HG03064 (cell line): ENCODE measurements around the gene STAC3.

Experiments used
- ATAC-seq: cut with Tn5 transposase; IDR thresholded peaks from one replicate; pipeline ENCODE4 v1.9.1; 2021; ENCODE audit warnings: low read depth; ENCODE audit not compliant: unreplicated experiment

Gene STAC3

GRCh38 chr12:57255916-57256315 is 4.9 kb upstream of the STAC3 start:
- ATAC-seq: no peak

GRCh38 chr12:57254506-57255280 is 3.7 kb upstream of the STAC3 start:
- no peak for ATAC-seq

GRCh38 chr12:57250541-57250940 is 446 bp downstream of the STAC3 start:
- ATAC-seq: no peak

DNA sequence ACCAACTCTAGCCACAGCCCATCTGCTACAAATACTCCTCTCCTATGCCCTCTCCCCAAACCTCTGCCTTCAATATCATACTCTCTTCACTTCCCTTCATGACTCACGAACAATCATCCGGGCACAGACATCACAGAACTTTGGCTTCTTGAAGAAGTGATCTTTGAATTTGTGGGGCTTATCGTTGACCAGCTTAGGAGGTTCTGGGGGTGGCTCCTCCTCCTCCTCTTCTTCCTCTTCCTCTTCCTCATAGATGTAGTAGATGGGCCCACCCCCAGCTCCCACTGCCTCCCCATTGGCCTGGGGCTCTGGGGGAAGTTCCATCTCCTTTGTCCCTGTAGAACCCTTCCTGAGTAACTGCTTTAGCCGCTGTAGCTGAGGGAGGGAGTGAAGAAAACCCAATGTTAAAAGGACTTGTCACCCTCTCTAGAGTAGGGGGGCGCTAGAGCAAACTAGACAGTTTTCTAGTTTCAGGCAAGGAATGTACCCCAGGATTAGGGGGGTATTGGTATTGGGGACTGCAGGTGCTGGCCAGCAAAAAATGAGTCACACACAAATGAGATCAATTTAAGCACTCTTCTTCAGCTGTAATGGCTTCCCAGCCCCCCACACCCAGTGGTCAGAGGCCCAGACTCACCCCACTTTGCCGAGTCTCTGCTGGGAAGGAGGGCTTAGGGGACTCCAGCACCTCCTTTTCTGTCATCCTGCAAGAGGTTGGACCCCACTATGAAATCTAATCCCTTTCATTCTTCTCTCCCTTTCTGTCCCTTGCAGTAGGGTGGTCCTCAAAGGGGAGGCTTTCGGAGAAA is 1.8 kb downstream of the STAC3 start:
- no peak for ATAC-seq

DNA sequence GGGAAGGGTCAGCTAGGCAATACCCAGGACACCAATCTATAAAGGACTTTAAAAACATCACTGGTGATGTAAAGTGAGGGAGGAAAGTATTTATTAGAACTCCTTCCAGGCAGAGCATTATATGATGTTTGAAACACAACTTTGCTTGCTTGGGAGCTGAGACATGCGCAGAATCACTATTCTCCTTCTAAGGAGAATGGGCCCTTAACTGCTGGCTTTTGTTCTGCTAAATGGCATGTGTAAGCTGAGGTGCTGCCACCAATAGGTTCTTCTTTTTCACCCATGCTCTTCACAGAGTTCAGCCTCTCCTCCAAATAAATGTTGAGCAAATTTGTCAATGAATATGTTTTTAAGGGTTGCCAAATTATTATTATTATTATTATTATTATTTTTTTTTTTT is 3.9 kb downstream of the STAC3 start:
- no peak for ATAC-seq

DNA sequence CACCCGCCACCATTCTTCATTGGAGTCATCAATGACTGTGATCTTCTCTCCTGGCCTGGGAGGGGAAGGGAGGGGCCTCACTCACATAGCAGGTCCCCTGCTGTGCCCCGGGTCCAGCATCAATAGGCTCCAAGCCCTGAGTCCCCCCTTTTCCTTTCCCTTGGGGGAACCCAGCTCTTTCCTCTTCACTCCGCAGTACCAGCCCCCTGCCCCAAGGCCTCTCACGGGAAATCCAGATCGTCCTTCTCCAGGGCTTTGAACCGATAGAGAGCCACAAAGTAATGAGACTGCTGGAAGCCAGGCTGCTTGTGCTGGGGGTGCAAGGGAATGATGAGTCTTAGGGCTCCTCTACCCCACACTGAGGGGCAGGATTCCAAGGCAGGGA is 6.7 kb downstream of the STAC3 start:
- no peak for ATAC-seq

- no peak for ATAC-seq
These were observed 7.3 kb downstream of the STAC3 start for GRCh38 chr12:57243521-57244311.

DNA sequence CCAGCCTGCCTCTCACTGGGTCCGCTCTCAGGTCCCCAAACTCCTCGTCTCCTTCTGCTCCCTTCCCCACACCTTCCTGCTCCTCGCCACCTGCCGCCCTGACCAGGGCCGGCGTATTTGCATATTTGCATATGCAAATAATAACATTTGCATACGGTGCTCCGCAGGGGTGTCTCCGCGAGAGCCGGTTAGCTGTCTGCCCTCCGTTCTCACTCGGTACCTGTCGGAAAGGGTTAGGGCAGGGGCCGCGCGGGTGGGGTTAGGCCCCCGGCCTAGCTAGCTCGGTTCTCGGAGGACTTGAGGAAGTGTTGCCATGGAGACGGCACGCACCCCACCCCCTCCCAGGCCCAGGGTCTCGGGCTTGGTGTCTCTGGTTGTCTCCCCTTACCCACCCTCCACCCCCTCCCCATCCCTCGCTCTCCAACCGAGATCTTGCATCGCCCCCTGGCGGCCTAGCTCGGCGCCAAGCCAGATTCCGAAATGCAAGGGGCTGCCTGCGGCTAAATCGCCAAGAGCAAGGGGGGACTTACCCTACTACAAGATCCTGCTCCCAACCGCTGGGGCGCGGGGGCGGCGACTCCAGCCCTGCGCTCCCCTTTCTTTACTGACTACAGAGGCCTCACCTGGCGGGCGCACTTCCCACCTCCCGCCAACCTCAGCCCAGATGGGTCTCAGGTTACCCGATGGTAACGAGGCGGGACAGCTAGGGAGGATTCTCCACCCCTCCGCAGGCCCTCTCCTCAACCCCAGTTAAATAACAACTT is 8.1 kb downstream of the STAC3 start:
- ATAC-seq: no peak

- no peak for ATAC-seq
These were observed 8.7 kb downstream of the STAC3 start for GRCh38 chr12:57242329-57242690.

GRCh38 chr12:57241402-57242310 is 9.3 kb downstream of the STAC3 start:
- ATAC-seq: no peak

GRCh38 chr12:57240926-57241401 is 10.0 kb downstream of the STAC3 start:
- ATAC-seq: no peak

DNA sequence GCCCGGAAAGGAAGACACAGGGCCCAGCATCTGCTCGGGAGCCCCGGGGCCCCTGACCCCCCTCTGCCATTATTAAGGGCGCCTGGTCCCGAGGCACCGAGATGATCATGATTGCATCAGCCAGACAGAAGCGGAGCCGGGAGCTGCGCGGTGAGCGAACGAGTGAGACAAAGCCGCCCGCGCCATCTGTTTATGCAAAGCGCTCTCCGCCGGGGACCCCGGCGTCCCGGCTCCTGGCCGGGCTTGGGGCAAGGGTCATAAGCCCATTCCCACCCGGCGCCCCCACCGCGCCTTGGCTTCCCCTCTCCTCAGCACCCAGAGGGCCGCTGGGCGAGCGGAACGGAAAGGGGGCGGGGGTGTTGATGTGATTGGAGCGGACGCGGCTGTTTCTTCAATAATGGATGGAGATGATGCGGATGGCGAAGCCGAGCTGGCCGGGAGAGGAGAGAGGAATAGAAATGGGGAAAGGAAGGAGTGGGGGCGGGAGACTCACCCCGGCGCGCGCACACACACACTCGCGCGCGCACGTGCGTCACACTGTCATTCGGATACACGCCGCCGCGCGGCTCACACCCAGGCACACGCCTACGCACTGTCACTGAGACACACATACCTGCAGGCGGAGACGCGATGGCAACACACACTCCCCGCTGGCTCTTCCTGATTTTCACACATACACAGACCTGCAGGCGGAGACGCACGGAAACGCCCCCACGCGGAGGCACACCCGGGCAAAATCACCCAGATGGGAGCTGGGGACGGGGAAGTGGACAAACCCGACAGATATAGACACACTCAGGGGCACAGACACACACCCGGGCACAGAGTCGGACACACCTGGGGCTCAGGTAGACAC is 10.7 kb downstream of the STAC3 start:
- ATAC-seq: no peak

DNA sequence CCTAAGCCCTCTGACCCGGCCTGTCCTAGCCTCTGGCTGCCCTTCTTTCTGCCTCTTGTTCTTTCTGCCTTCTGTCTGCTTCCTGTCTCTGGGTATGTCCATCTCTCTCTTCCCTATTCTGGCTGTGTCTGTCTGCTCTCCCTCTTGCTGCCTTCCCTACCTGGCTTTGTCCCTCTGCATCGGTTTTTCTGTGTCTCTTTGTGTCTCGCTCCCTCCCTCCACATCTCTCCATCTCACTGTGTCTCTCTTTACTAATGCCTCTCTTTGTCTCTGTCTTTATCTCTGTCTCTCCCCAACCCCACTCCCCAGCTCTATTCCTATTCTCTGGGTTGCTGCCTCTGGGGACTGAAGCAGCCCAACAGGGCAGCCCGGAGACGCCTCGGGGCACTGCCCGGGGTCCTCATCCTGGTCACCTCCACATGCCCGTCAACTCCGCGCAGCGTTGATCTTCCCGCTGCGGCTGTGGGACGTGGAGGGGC is 11.4 kb downstream of the STAC3 start:
- no peak for ATAC-seq

- ATAC-seq: peak; percentile 61
These were observed 12.0 kb downstream of the STAC3 start for GRCh38 chr12:57238854-57239554.

- ATAC-seq: no peak
These were observed 12.8 kb downstream of the STAC3 start for GRCh38 chr12:57237932-57238853.

- ATAC-seq: no peak
These were observed 13.4 kb downstream of the STAC3 start for GRCh38 chr12:57237596-57237931.
